Common myeloid progenitor, CD34-positive (primary cell): ENCODE results near the gene NABP1.

Experiments
- CTCF ChIA-PET: fragments of 350-600 bp; sonication (Branson Sonifier 250); formaldehyde crosslinking; loops from one replicate; lab custom pipeline; 2021; ENCODE audit warnings: antibody characterized with exemption; lab: Charles Lee
- POLR2A ChIA-PET: fragments of 350-600 bp; sonication (Branson Sonifier 250); formaldehyde crosslinking; loops from one replicate; lab custom pipeline; 2021; ENCODE audit warnings: antibody characterized with exemption; lab: Charles Lee
- DNase-seq, 3 donors: peaks; one replicate each; pipeline versions ENCODE4 v3.0.0 to v3.0.0-alpha.2; 2013
- H3K27ac ChIP-seq, 2 experiments: 1 replicate in 1 of 2; 2 replicates in 1 of 2; pipeline ENCODE4 v1.7.0; 2013; ENCODE audit warnings: inconsistent platforms in 2 of 2, low read length in 2 of 2, mild to moderate bottlenecking in 2 of 2, low read depth in 1 of 2, moderate library complexity in 1 of 2; ENCODE audit not compliant: severe bottlenecking in 2 of 2, insufficient read depth in 1 of 2, poor library complexity in 1 of 2
- H3K27me3 ChIP-seq, 5 experiments: replicated peaks in 2 of 5; 1 replicate in 3 of 5; 2 replicates in 2 of 5; pipeline versions ENCODE4 v1.6.1 to v1.7.0; 2013; ENCODE audit warnings: low read length in 4 of 5, mild to moderate bottlenecking in 2 of 5, moderate library complexity in 2 of 5, inconsistent platforms in 1 of 5; ENCODE audit not compliant: insufficient read depth in 5 of 5, control insufficient read depth in 4 of 5
- H3K36me3 ChIP-seq, 4 experiments: 1 replicate in 2 of 4; 2 replicates in 2 of 4; pipeline versions ENCODE4 v1.6.1 to v1.7.0; 2013; ENCODE audit warnings: low read length in 3 of 4, control low read depth in 1 of 4, mild to moderate bottlenecking in 1 of 4; ENCODE audit not compliant: control insufficient read depth in 4 of 4, insufficient read depth in 4 of 4
- H3K4me1 ChIP-seq, 4 experiments: 1 replicate in 3 of 4; 2 replicates in 1 of 4; pipeline versions ENCODE4 v1.6.1 to v1.7.1; 2013; ENCODE audit warnings: low read length in 3 of 4, mild to moderate bottlenecking in 3 of 4, control low read depth in 1 of 4, inconsistent platforms in 1 of 4, moderate library complexity in 1 of 4; ENCODE audit not compliant: control insufficient read depth in 4 of 4, insufficient read depth in 4 of 4; ENCODE audit errors: control extremely low read depth in 1 of 4
- H3K4me3 ChIP-seq, 7 experiments: 1 replicate in 4 of 7; 2 replicates in 3 of 7; pipeline versions ENCODE4 v1.5.1 to v1.7.0; 2013; ENCODE audit warnings: mild to moderate bottlenecking in 7 of 7, low read length in 6 of 7, moderate library complexity in 6 of 7, inconsistent platforms in 2 of 7, low read depth in 2 of 7, control low read depth in 1 of 7; ENCODE audit not compliant: insufficient read depth in 4 of 7, control insufficient read depth in 1 of 7; ENCODE audit errors: extremely low read depth in 1 of 7
- H3K9me3 ChIP-seq, 5 experiments: 1 replicate in 4 of 5; 2 replicates in 1 of 5; pipeline versions ENCODE4 v1.6.1 to v1.7.1; 2013; ENCODE audit warnings: low read length in 4 of 5, mild to moderate bottlenecking in 2 of 5, inconsistent platforms in 1 of 5, low read depth in 1 of 5, moderate library complexity in 1 of 5; ENCODE audit not compliant: control insufficient read depth in 4 of 5, insufficient read depth in 2 of 5; ENCODE audit errors: control extremely low read depth in 1 of 5
- WGBS: methylation state at CpG from one replicate; pipeline ENCODE4 v1.1.5; 2013; ENCODE audit not compliant: insufficient coverage; 5-methylcytosine and 5-hydroxymethylcytosine counted together

Gene NABP1

DNA sequence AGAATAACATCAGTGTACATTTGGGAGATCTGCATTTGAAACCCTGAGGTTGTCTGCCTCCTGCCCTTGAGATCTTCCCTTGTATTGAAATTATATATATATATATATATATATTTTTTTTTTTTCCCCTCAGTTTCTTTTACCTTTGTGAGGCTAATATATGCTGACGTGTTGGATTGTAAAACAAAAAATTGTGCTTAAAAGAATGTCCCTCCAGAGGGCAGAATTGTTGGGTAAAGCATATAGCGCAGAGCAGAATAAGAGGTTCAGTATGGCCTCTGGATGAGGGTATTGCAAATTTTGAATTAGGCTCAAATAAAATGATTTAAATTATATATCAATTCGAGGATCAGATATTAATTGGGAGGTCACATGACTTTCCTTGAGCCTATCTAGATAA, 12.4 kb downstream of the NABP1 start:
- POLR2A ChIA-PET: no interaction called here
- WGBS: no CpG with 5 or more reads among the region's 3 CpGs

GRCh38 chr2:191691016-191691735, 13.2 kb downstream of the NABP1 start:
- 6% methylated on average over 2 of the region's 5 CpGs for WGBS
- Histone ChIP-seq H3K27ac (no peak overlapping the region), H3K36me3 (peaks cover 0 to 21% (median 4%) of the 10 kb centered on the region in 4 experiments), H3K27me3 (peaks cover 0 to 3% (median 0%) of the 10 kb centered on the region in 5 experiments), H3K4me1 (peaks cover 0 to 16% (median 7%) of the 10 kb centered on the region in 4 experiments), H3K9me3 (no peaks in the 10 kb centered on the region), H3K4me3 (no peak overlapping the region)
- ChIA-PET CTCF (interaction anchor here (0.7 to 2.4 kb wide), 14 partner anchors 15 to 533 kb away, joined by 3 to 15 read pairs (median 4); no protein-coding TSS in a partner anchor), POLR2A (interaction anchor here (0.6 kb wide), 1 partner anchor 125 kb away, joined by 6 read pairs; no protein-coding TSS in a partner anchor)
- peak; percentile 81 to 89 (median 85) for DNase-seq

More for the DNA sequence above, 12.4 kb downstream of the NABP1 start:
- Histone ChIP-seq H3K9me3 (no peaks in the 10 kb centered on the region), H3K27ac (no peak overlapping the region), H3K4me1 (peaks cover 0 to 20% (median 10%) of the 10 kb centered on the region in 4 experiments), H3K27me3 (peaks cover 0 to 3% (median 0%) of the 10 kb centered on the region in 5 experiments), H3K36me3 (peaks cover 0 to 29% (median 7%) of the 10 kb centered on the region in 4 experiments), H3K4me3 (no peak overlapping the region)
- CTCF ChIA-PET: no interaction called here
- no peak for DNase-seq

DNA sequence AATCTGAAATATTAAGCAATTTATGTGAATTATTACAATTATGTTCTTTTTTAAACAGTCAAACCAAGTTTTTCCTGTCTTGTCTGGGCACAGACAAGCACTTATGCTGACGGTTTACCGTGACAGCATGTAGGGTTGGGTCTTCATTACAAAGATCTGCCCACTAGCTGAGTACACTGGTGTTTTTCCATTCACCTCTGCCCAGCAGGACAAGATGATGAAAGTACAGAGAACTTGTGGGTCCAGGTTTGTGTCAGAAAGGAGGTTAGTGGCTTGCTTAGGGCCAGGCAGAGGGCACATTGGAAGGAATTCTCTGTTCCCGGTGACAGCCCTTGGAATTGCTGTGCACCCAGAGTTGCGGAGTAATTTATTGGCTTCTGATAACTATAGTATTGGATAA, 14.0 kb downstream of the NABP1 start:
- H3K4me3 ChIP-seq: no peak overlapping the region
- H3K9me3 ChIP-seq: no peaks in the 10 kb centered on the region
- ChIA-PET CTCF (interaction anchor here (1.0 to 2.4 kb wide), 11 partner anchors 16 to 135 kb away, joined by 3 to 15 read pairs (median 4); no protein-coding TSS in a partner anchor), POLR2A (interaction anchor here (0.6 kb wide), 1 partner anchor 126 kb away, joined by 6 read pairs; no protein-coding TSS in a partner anchor)
- no peak overlapping the region for H3K27ac ChIP-seq
- peaks cover 0 to 15% (median 4%) of the 10 kb centered on the region in 4 experiments for H3K36me3 ChIP-seq
- WGBS: 29% methylated on average over 2 of the region's 4 CpGs
- no peak for DNase-seq
- H3K4me1 ChIP-seq: peaks cover 0 to 10% (median 5%) of the 10 kb centered on the region in 4 experiments
- peaks cover 0 to 3% (median 0%) of the 10 kb centered on the region in 5 experiments for H3K27me3 ChIP-seq

- Histone ChIP-seq H3K4me1 (peaks cover 0 to 9% (median 5%) of the 10 kb centered on the region in 4 experiments), H3K27me3 (peaks cover 0 to 3% (median 0%) of the 10 kb centered on the region in 5 experiments), H3K36me3 (peaks cover 0 to 9% (median 3%) of the 10 kb centered on the region in 4 experiments), H3K9me3 (no peaks in the 10 kb centered on the region), H3K27ac (no peak overlapping the region), H3K4me3 (no peak overlapping the region)
- WGBS: 100% methylated on average over 1 of the region's 6 CpGs
- CTCF ChIA-PET: interaction anchor here (0.9 to 2.4 kb wide), 3 partner anchors 20 to 125 kb away, joined by 4 to 15 read pairs (median 5); no protein-coding TSS in a partner anchor
- DNase-seq: no peak
- POLR2A ChIA-PET: no interaction called here
These were observed 14.7 kb downstream of the NABP1 start for GRCh38 chr2:191692502-191693115.

DNA sequence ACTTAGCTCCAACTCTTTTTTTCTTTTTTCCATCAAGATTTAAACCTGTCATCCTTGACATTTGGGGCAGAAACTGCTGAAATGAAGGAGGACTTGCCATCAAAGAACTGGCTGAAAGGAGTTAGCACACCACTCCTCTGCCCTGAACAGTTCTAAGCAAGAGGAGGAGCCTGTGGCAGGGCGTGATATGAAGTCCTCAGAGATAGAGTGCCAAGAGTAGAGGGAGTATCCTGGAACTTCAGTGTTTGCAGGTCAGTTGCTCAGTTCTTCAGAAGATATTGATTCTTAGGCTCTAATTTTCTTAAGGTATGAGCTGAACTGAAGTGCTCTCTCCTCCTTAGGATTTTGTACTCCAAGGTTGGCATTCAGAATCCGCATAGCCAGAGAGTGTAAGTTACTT, 15.2 kb downstream of the NABP1 start:
- no peak overlapping the region for H3K4me3 ChIP-seq
- 83% methylated on average over 2 of the region's 2 CpGs for WGBS
- no peak overlapping the region for H3K27ac ChIP-seq
- POLR2A ChIA-PET: no interaction called here
- peaks cover 0 to 3% (median 0%) of the 10 kb centered on the region in 5 experiments for H3K27me3 ChIP-seq
- no peak for DNase-seq
- no peaks in the 10 kb centered on the region for H3K9me3 ChIP-seq
- H3K36me3 ChIP-seq: peaks cover 0 to 3% (median 1%) of the 10 kb centered on the region in 4 experiments
- peaks cover 0 to 9% (median 5%) of the 10 kb centered on the region in 4 experiments for H3K4me1 ChIP-seq
- CTCF ChIA-PET: interaction anchor here (0.9 to 2.4 kb wide), 2 partner anchors 120 to 126 kb away, joined by 5 to 15 read pairs; no protein-coding TSS in a partner anchor

- Histone ChIP-seq H3K27me3 (peaks cover 0 to 3% (median 0%) of the 10 kb centered on the region in 5 experiments), H3K4me1 (peaks cover 0 to 9% (median 5%) of the 10 kb centered on the region in 4 experiments), H3K4me3 (no peak overlapping the region), H3K36me3 (no peaks in the 10 kb centered on the region), H3K9me3 (no peaks in the 10 kb centered on the region), H3K27ac (no peak overlapping the region)
- ChIA-PET POLR2A (no interaction called here), CTCF (no interaction called here)
- WGBS: 83% methylated on average over 1 of the region's 1 CpG
- DNase-seq: no peak
These were observed 15.8 kb downstream of the NABP1 start for GRCh38 chr2:191693778-191694177.
